Smooth muscle cell (in vitro differentiated cells): Measurements from ENCODE around the gene PDS5A. TPM values are rescaled to one million over a fixed set of nuclear protein-coding genes. Genes with fewer than 3 reads are reported as not detected.

Experiments used
- polyA plus RNA-seq: library from polyadenylated mRNA; unstranded; fragments of >200 nt; fragmentation: Nextera tagmentation; extraction: Ambion mirVana; gene quantifications from 2 replicates; pipeline ENCODE4 v1.2.1, GENCODE V29; 2016
- small RNA-seq: library from RNA; depleted of rRNA; stranded (forward); fragments of <200 nt; gene quantifications from one replicate; pipeline ENCODE3, GENCODE V24; 2014
- total RNA-seq: library from RNA; depleted of rRNA; stranded (reverse); fragments of >200 nt; gene quantifications from 2 replicates; pipeline ENCODE4 v1.2.3, GENCODE V29; 2014

The PDS5A gene
- total and polyA plus RNA-seq, 2 experiments from 2014 or later, result 19.4 to 61.3 TPM

Small RNA genes within 50 kb of the gene (small RNA-seq; reads per million reads assigned to genes)
- gene RNA5SP159, result not detected

Other genes with a start within 250 kb of the PDS5A start
- gene N4BP2, start 78.9 kb upstream of the PDS5A start, total RNA-seq, result 40.0 and 40.6 TPM in 2 replicates
- 9.0 and 9.2 TPM in 2 replicates for gene N4BP2, start 78.9 kb upstream of the PDS5A start, polyA plus RNA-seq
- not detected in 2 replicates for gene RHOH, start 219.1 kb upstream of the PDS5A start, total RNA-seq
- gene RHOH, start 219.1 kb upstream of the PDS5A start, polyA plus RNA-seq, result 0.46 TPM in 1 of 2 replicates, not detected in the other